Stomach smooth muscle (tissue), 2 donors: Measurements from ENCODE around the gene DNAJC21.

Source experiments
- H3K27ac ChIP-seq: one replicate; pipeline ENCODE4 v1.7.0; 2013; ENCODE audit warnings: mild to moderate bottlenecking, low read length, inconsistent platforms
- H3K27me3 ChIP-seq, 2 donors: one replicate each; pipeline ENCODE4 v1.7.0; 2013; ENCODE audit warnings: low read length in 2 of 2; ENCODE audit not compliant: insufficient read depth in 2 of 2, control insufficient read depth in 1 of 2
- H3K36me3 ChIP-seq, 2 donors: one replicate each; pipeline ENCODE4 v1.7.0; 2013; ENCODE audit warnings: low read length in 2 of 2; ENCODE audit not compliant: control insufficient read depth in 2 of 2, insufficient read depth in 2 of 2
- H3K4me1 ChIP-seq: one replicate; pipeline ENCODE4 v1.7.0; 2013; ENCODE audit warnings: low read length; ENCODE audit not compliant: control insufficient read depth, insufficient read depth
- H3K4me3 ChIP-seq, 2 donors: one replicate each; pipeline ENCODE4 v1.7.0; 2013; ENCODE audit warnings: low read length in 2 of 2
- H3K9ac ChIP-seq, 2 donors: one replicate each; pipeline ENCODE4 v1.7.0; 2013; ENCODE audit warnings: low read length in 2 of 2, mild to moderate bottlenecking in 1 of 2
- H3K9me3 ChIP-seq, 2 donors: one replicate each; pipeline ENCODE4 v1.7.0; 2013; ENCODE audit warnings: low read length in 2 of 2; ENCODE audit not compliant: control insufficient read depth in 2 of 2
- donor health status: healthy.
- donor health status: Pancreatic carcinoma.

DNAJC21 gene

GRCh38 chr5:34929134-34929719, at the start of gene DNAJC21:
DNAJC21 (plus strand) TSS chr5:34929559; CDS start chr5:34929820, 261 bp downstream.
- H3K9me3 ChIP-seq = no peaks in the 10 kb centered on the region
- peaks cover 5 to 7% of the 10 kb centered on the region in 2 donors for H3K36me3 ChIP-seq
- peak within 1 kb of the TSS; percentile 81 to 83 for H3K9ac ChIP-seq
- H3K27me3 ChIP-seq = no peaks in the 10 kb centered on the region
- H3K27ac ChIP-seq = peak within 1 kb of the TSS; percentile 90
- peak within 1 kb of the TSS; percentile 74 to 87 for H3K4me3 ChIP-seq
- peaks cover 5% of the 10 kb centered on the region for H3K4me1 ChIP-seq

- Histone ChIP-seq H3K27ac (no peak overlapping the region), H3K4me3 (no peak overlapping the region), H3K9me3 (peaks cover 0 to 3% of the 10 kb centered on the region in 2 donors), H3K4me1 (no peaks in the 10 kb centered on the region), H3K27me3 (no peaks in the 10 kb centered on the region), H3K36me3 (no peaks in the 10 kb centered on the region), H3K9ac (no peak overlapping the region)
Observed at GRCh38 chr5:34881246-34881645, 48.1 kb upstream of the DNAJC21 start.

DNA sequence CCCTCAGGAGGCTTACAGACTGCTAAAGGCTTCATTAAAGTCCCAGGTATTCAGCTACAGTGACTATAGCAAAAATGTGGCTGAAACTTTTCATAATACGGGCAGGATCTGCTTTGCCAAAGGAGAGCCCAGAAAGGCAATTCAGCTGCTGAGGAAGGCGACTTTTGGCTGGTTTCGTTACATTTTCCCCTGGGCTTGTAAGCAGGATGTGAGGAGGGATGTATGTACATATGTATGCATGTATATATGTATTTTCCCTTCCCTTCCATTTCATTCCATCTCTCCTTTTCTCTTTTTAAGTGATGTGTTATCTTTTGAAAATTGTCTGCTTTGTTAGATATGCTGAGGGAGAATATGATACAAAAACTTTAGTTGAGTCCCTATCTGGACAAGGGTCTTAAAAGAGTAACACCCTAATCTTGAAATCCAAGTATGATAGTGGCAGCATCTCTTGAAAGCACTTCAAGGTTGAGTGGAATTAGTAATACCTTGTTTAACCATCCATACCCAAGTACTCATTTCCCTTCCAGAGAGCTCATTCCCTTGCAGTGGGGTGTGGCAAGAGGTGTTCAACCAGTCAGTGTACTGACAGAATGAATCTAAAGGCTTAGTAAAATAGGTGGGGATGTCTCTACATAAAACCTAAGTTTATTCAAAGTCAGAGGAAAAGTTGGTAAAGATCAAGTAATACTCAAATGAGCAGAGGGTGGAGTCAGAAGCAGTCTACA, 42.8 kb upstream of the DNAJC21 start:
- Histone ChIP-seq H3K27ac (no peak overlapping the region), H3K36me3 (no peaks in the 10 kb centered on the region), H3K9ac (no peak overlapping the region), H3K4me3 (no peak overlapping the region), H3K4me1 (no peaks in the 10 kb centered on the region), H3K27me3 (no peaks in the 10 kb centered on the region), H3K9me3 (no peaks in the 10 kb centered on the region)

GRCh38 chr5:34889394-34889793, 40.0 kb upstream of the DNAJC21 start:
- Histone ChIP-seq H3K36me3 (no peaks in the 10 kb centered on the region), H3K9ac (no peak overlapping the region), H3K4me1 (no peaks in the 10 kb centered on the region), H3K9me3 (no peaks in the 10 kb centered on the region), H3K27ac (no peak overlapping the region), H3K27me3 (no peaks in the 10 kb centered on the region), H3K4me3 (no peak overlapping the region)

- no peak overlapping the region for H3K9ac ChIP-seq
- no peak overlapping the region for H3K27ac ChIP-seq
- no peak overlapping the region for H3K4me3 ChIP-seq
- no peaks in the 10 kb centered on the region for H3K27me3 ChIP-seq
- H3K4me1 ChIP-seq = no peaks in the 10 kb centered on the region
- H3K36me3 ChIP-seq = peaks cover 2% of the 10 kb centered on the region in 2 donors
- no peaks in the 10 kb centered on the region for H3K9me3 ChIP-seq
Observed at GRCh38 chr5:34891981-34892380, 37.4 kb upstream of the DNAJC21 start.

DNA sequence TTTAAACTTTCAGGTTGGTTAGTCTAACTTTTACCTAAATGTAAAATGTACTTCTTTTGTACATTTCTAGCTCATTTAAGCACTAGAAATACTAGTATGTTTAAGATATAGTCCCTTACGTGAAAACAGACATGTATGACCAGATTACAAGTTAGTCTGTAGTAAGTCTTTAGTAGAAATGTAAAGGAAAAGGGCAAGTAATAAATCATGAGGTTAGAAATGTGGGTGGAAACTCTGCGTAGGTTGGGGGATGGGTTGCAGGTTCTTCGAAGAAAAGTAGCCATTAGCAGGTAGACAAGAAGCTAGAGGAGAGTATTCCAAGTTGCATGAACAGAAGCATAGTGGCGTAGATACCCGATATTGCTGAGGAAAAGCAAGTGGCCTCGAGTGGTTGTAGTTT, 36.9 kb upstream of the DNAJC21 start:
- peaks cover 2% of the 10 kb centered on the region in 2 donors for H3K36me3 ChIP-seq
- H3K27ac ChIP-seq = no peak overlapping the region
- no peaks in the 10 kb centered on the region for H3K4me1 ChIP-seq

DNA sequence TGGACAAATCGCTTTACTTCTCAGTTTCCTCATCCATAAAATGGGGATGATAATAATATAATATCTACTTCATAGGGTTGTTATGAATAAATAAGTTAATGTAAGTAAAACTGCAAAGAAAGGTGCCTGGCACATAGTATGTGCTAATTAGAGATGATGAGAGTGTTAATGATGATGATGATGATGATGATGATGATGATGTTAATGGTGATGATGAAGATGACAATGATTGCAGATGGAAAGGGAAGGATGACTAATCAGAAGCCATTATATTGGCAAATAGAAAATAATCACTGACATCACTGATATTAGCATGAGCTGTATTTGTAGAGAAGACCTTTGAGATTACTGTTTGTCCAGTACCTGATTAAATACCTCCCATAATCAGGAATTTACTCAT, 34.6 kb upstream of the DNAJC21 start:
- no peak overlapping the region for H3K9ac ChIP-seq
- peaks cover 2% of the 10 kb centered on the region in 2 donors for H3K36me3 ChIP-seq
- H3K4me3 ChIP-seq = no peak overlapping the region
- no peaks in the 10 kb centered on the region for H3K9me3 ChIP-seq
- no peak overlapping the region for H3K27ac ChIP-seq
- H3K4me1 ChIP-seq = no peaks in the 10 kb centered on the region
- no peaks in the 10 kb centered on the region for H3K27me3 ChIP-seq

More for the DNA sequence above, 36.9 kb upstream of the DNAJC21 start:
- H3K9ac ChIP-seq = no peak overlapping the region
- H3K9me3 ChIP-seq = no peaks in the 10 kb centered on the region
- H3K4me3 ChIP-seq = no peak overlapping the region
- no peaks in the 10 kb centered on the region for H3K27me3 ChIP-seq

GRCh38 chr5:34895641-34896419, 33.5 kb upstream of the DNAJC21 start:
- Histone ChIP-seq H3K9ac (no peak overlapping the region), H3K27ac (no peak overlapping the region), H3K9me3 (no peaks in the 10 kb centered on the region), H3K36me3 (peaks cover 2% of the 10 kb centered on the region in 2 donors), H3K27me3 (no peaks in the 10 kb centered on the region), H3K4me1 (no peaks in the 10 kb centered on the region), H3K4me3 (no peak overlapping the region)

GRCh38 chr5:34897646-34898045, 31.7 kb upstream of the DNAJC21 start:
- Histone ChIP-seq H3K9me3 (no peaks in the 10 kb centered on the region), H3K27me3 (no peaks in the 10 kb centered on the region), H3K4me3 (no peak overlapping the region), H3K36me3 (peaks cover 2 to 5% of the 10 kb centered on the region in 2 donors), H3K9ac (no peak overlapping the region), H3K27ac (no peak overlapping the region), H3K4me1 (no peaks in the 10 kb centered on the region)

DNA sequence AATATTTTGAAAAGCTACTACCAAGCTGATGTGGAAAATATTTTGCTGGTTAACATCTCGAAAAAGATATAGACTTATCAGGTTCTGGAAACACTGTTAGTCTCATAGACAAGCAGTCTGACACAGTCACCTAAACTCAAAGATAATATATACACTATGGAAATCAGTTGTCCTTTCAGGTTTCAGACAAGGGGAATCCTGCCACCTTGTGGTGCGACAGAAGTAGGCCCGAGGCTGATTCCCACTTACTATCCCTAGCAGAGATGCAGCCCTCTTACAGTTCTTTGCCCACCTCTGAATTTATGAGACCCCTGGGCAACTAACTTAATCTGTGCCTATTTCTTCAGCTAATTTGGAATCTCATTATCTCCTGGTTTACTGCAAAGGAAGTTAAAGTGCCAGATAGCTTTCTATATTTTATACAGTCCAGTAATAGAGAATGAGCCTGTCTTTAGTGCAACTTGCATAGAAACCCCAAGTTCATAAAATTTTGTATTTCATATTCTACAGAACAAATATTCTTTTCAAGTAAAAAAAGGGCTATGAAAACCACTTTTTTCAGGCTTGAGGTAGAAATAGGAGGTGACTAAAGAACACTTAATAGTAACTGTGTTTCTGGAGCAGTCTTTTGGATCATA, 31.0 kb upstream of the DNAJC21 start:
- Histone ChIP-seq H3K9me3 (no peaks in the 10 kb centered on the region), H3K4me1 (no peaks in the 10 kb centered on the region), H3K4me3 (no peak overlapping the region), H3K36me3 (peaks cover 2 to 5% of the 10 kb centered on the region in 2 donors), H3K27me3 (no peaks in the 10 kb centered on the region), H3K9ac (no peak overlapping the region), H3K27ac (no peak overlapping the region)
